ENCODE results near the gene SOCS4. TPM values are rescaled to one million over a fixed set of nuclear protein-coding genes. Genes with fewer than 3 reads are reported as not detected.
"Not testable (repeated sequence)": the region's sequence is repeated elsewhere in the genome, so short reads cannot be mapped to it uniquely, and the experiment has no call there.

Gene SOCS4
- polyA plus RNA-seq, 1 donor, result 8.8 TPM

GRCh38 chr14:55052269-55052930 is 25.4 kb downstream of the SOCS4 start:
- no peak for DNase-seq

GRCh38 chr14:55053018-55053417 is 26.0 kb downstream of the SOCS4 start:
- DNase-seq, result no peak

GRCh38 chr14:55053500-55053899 is 26.5 kb downstream of the SOCS4 start:
- no peak for DNase-seq

GRCh38 chr14:55054098-55054497 is 27.1 kb downstream of the SOCS4 start:
- no peak for DNase-seq

- no peak for DNase-seq
Observed at GRCh38 chr14:55057919-55058318, 30.9 kb downstream of the SOCS4 start.

- no peak for DNase-seq
Observed at GRCh38 chr14:55059333-55059732, 32.3 kb downstream of the SOCS4 start.

GRCh38 chr14:55062517-55063351 is 35.7 kb downstream of the SOCS4 start:
- no peak for DNase-seq

GRCh38 chr14:55064896-55065295 is 37.9 kb downstream of the SOCS4 start:
- DNase-seq, result not testable (repeated sequence)

- DNase-seq, result no peak
Observed at GRCh38 chr14:55065411-55065810, 38.4 kb downstream of the SOCS4 start.

GRCh38 chr14:55066223-55066622 is 39.2 kb downstream of the SOCS4 start:
- no peak for DNase-seq

GRCh38 chr14:55070981-55071411 is 44.0 kb downstream of the SOCS4 start:
- DNase-seq, result no peak

- DNase-seq, result no peak
Observed at GRCh38 chr14:55071870-55072640, 45.0 kb downstream of the SOCS4 start.

- DNase-seq, result no peak
Observed at GRCh38 chr14:55073856-55074255, 46.8 kb downstream of the SOCS4 start.

- DNase-seq, result no peak
Observed at GRCh38 chr14:55074662-55075061, 47.6 kb downstream of the SOCS4 start.

- DNase-seq, result no peak
Observed at GRCh38 chr14:55075628-55076175, 48.7 kb downstream of the SOCS4 start.

- no peak for DNase-seq
Observed at GRCh38 chr14:55077170-55078151, 50.4 kb downstream of the SOCS4 start.

GRCh38 chr14:55079961-55080360 is 52.9 kb downstream of the SOCS4 start:
- not testable (repeated sequence) for DNase-seq

GRCh38 chr14:55084401-55085059 is 57.5 kb downstream of the SOCS4 start:
- DNase-seq, result no peak

GRCh38 chr14:55085060-55085660 is 58.1 kb downstream of the SOCS4 start:
- DNase-seq, result no peak

- no peak for DNase-seq
Observed at GRCh38 chr14:55086938-55087337, 59.9 kb downstream of the SOCS4 start.

GRCh38 chr14:55088356-55088755 is 61.3 kb downstream of the SOCS4 start:
- no peak for DNase-seq
